Measurements from ENCODE around the gene NMB. TPM values are rescaled to one million over a fixed set of nuclear protein-coding genes. Genes with fewer than 3 reads are reported as not detected.
"Not testable (repeated sequence)": the region's sequence is repeated elsewhere in the genome, so short reads cannot be mapped to it uniquely, and the experiment has no call there.

NMB gene
- polyA plus RNA-seq, 1 experiment = 4.3 TPM

- POLR2A ChIA-PET = no interaction called here
- CTCF ChIA-PET = interaction anchor here (1.7 kb wide), 1 partner anchor 8 kb away, joined by 4 read pairs; the partner anchor contains the start of gene WDR73
- peaks cover 39% of the 10 kb centered on the region for H3K36me3 ChIP-seq (ENCODE audit: control insufficient read depth, insufficient read depth, low read length)
Measured at GRCh38 chr15:84645997-84646396, 12.0 kb downstream of the NMB start.

GRCh38 chr15:84645496-84645895 lies 12.5 kb downstream of the NMB start:
- Histone ChIP-seq H3K27me3 (ENCODE audit: control insufficient read depth, insufficient read depth, low read length) (no peaks in the 10 kb centered on the region), H3K4me3 (ENCODE audit: low read depth, low read length) (no peak overlapping the region), H3K36me3 (ENCODE audit: control insufficient read depth, insufficient read depth, low read length) (peaks cover 40% of the 10 kb centered on the region)
- POLR2A ChIA-PET = interaction anchor here (0.7 kb wide), 1 partner anchor 1670 kb away, joined by 6 read pairs; no protein-coding TSS in a partner anchor
- TF ChIP-seq CTCF (IDR thresholded peaks at IDR 0.05; ENCODE audit: insufficient read depth, low read depth, low read length) = no peak
- CTCF ChIA-PET = interaction anchor here (1.7 kb wide), 1 partner anchor 8 kb away, joined by 4 read pairs; the partner anchor contains the start of gene WDR73
- DNase-seq (ENCODE audit: low read depth) = no peak

More at GRCh38 chr15:84645997-84646396, 12.0 kb downstream of the NMB start:
- no peak overlapping the region for H3K4me3 ChIP-seq (ENCODE audit: low read depth, low read length)
- DNase-seq (ENCODE audit: low read depth) = no peak
- H3K27me3 ChIP-seq (ENCODE audit: control insufficient read depth, insufficient read depth, low read length) = no peaks in the 10 kb centered on the region
- no peak for TF ChIP-seq CTCF (IDR thresholded peaks at IDR 0.05; ENCODE audit: insufficient read depth, low read depth, low read length)

DNA sequence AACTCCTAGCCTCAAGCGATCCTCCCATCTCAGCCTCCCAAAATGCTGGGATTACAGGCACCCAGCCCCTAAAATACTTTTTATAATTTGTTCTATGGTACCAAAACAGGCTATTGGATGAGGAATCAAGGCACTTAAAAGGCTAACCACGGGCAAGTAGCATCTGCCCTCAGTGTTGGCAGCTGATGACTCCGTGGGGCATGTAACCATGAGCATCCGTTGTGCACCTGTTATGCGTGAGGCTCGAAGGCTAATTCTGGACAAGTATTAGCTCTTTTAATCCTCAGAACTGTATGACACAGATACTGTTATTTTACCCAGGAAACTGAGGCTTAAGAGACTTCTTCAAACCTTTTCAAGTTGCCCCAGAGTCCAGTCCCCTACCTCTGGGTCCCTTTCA lies 14.2 kb downstream of the NMB start:
- CTCF ChIA-PET = no interaction called here
- TF ChIP-seq CTCF (IDR thresholded peaks at IDR 0.05; ENCODE audit: insufficient read depth, low read depth, low read length) = no peak
- Histone ChIP-seq H3K4me3 (ENCODE audit: low read depth, low read length) (no peak overlapping the region), H3K27me3 (ENCODE audit: control insufficient read depth, insufficient read depth, low read length) (no peaks in the 10 kb centered on the region), H3K36me3 (ENCODE audit: control insufficient read depth, insufficient read depth, low read length) (peaks cover 46% of the 10 kb centered on the region)
- POLR2A ChIA-PET = interaction anchor here (0.5 to 0.6 kb wide), 2 partner anchors 11 to 92 kb away, joined by 5 to 6 read pairs; no protein-coding TSS in a partner anchor
- no peak for DNase-seq (ENCODE audit: low read depth)

DNA sequence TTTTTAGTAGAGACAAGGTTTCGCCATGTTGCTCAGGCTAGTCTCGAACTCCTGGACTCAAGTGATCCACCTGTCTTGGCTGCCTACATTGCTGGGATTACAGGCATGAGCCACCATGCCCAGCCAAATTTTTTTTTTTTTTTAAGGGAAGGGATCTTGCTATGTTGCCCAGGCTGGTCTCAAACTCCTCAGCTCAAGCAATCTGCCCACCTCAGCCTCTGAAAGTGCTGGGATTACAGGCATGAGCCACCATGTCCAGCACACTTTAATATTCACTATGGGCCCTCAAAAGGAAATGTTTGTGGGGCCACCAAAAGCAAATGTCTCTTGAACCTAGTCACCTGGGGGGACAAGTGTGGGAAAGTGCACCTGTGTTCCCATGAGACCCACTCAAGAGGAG lies 15.4 kb downstream of the NMB start:
- H3K4me3 ChIP-seq (ENCODE audit: low read depth, low read length); DNase-seq (ENCODE audit: low read depth); H3K27me3 ChIP-seq (ENCODE audit: control insufficient read depth, insufficient read depth, low read length); POLR2A ChIA-PET: not testable (repeated sequence)
- CTCF ChIA-PET = interaction anchor here (0.7 to 0.9 kb wide), 2 partner anchors 8 to 55 kb away, joined by 3 read pairs; no protein-coding TSS in a partner anchor
- H3K36me3 ChIP-seq (ENCODE audit: control insufficient read depth, insufficient read depth, low read length) = peaks cover 37% of the 10 kb centered on the region

GRCh38 chr15:84641871-84642270 lies 16.1 kb downstream of the NMB start:
- DNase-seq (ENCODE audit: low read depth); H3K4me3 ChIP-seq (ENCODE audit: low read depth, low read length); H3K27me3 ChIP-seq (ENCODE audit: control insufficient read depth, insufficient read depth, low read length); POLR2A ChIA-PET; CTCF ChIA-PET: not testable (repeated sequence)
- H3K36me3 ChIP-seq (ENCODE audit: control insufficient read depth, insufficient read depth, low read length) = peaks cover 32% of the 10 kb centered on the region

DNA sequence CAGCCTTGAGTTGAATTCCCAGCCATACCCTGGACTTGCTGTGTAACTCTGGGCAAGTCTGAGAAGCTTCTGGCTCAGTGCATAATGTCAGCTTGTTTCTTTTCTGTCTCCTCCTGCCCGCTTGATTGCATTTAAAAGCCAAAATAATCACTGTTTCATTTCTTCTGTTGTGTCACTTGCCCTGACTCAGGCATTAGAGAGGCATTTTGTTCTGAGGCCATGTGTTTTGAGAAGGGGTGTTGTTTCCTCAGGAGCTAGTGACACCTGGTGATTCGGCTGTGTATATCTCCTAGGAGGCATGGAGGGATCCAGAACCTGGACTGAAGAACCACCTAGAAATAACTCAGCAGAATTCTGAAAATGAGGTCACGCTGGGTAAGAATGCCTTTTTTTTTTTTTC lies 19.9 kb downstream of the NMB start:
- POLR2A ChIA-PET = no interaction called here
- CTCF ChIA-PET = interaction anchor here (0.7 to 1.1 kb wide), 4 partner anchors 9 to 291 kb away, joined by 3 read pairs; partner anchors contain the start of gene WDR73

More for the DNA sequence above, 19.9 kb downstream of the NMB start:
- Histone ChIP-seq H3K27me3 (ENCODE audit: control insufficient read depth, insufficient read depth, low read length) (no peaks in the 10 kb centered on the region), H3K36me3 (ENCODE audit: control insufficient read depth, insufficient read depth, low read length) (peaks cover 16% of the 10 kb centered on the region), H3K4me3 (ENCODE audit: low read depth, low read length) (no peak overlapping the region)
- TF ChIP-seq CTCF (IDR thresholded peaks at IDR 0.05; ENCODE audit: insufficient read depth, low read depth, low read length) = no peak
- DNase-seq (ENCODE audit: low read depth) = no peak
